Right lobe of liver (tissue), 4 donors: ENCODE results near the gene KCNC3.

Experiments used
- CTCF ChIP-seq, 4 donors: fragments of 200-600 bp in 3 of 4; fragments of 450-650 bp in 1 of 4; IDR thresholded peaks; one replicate each; pipeline versions ENCODE4 v1.5.1 to v1.8.0; 2016 to 2022; ENCODE audit warnings: antibody characterized with exemption in 4 of 4, mild to moderate bottlenecking in 2 of 4
- POLR2A ChIP-seq: fragments of 450-650 bp; IDR thresholded peaks from one replicate; pipeline ENCODE4 v1.6.1; 2017; ENCODE audit warnings: antibody characterized with exemption, mild to moderate bottlenecking
- donor health status: DM: no; HTN: no; CAD: no.
- donor health status: DM: no; HTN: no; CAD: no.
- donor health status: DM: no; HTN: yes; CAD: no.

GRCh38 chr19:50268501-50268900 lies 60.7 kb downstream of the KCNC3 start:
- no peak for TF ChIP-seq CTCF (IDR thresholded peaks at IDR 0.05)
- TF ChIP-seq POLR2A = no peak
